ENCODE measurements around the gene USP3.

- TF ChIP-seq CTCF (IDR thresholded peaks at IDR 0.05) (peak; percentile 29 to 77 (median 51)), POLR2AphosphoS5 (IDR thresholded peaks at IDR 0.05; ENCODE audit: insufficient read depth in 1 of 2, low read depth in 1 of 2) (peak; percentile 35 to 82)
Measured at GRCh38 chr15:63610209-63610841, 105.9 kb downstream of the USP3 start.
